ENCODE measurements around the gene SMARCD3. TPM values are rescaled to one million over a fixed set of nuclear protein-coding genes. Genes with fewer than 3 reads are reported as not detected.

The SMARCD3 gene
- total and polyA plus RNA-seq, 2 of the 8 experiments (the other 6 are each of a cell fraction or from before 2014, with no cell fraction given), result 3.0 to 5.6 TPM

DNA sequence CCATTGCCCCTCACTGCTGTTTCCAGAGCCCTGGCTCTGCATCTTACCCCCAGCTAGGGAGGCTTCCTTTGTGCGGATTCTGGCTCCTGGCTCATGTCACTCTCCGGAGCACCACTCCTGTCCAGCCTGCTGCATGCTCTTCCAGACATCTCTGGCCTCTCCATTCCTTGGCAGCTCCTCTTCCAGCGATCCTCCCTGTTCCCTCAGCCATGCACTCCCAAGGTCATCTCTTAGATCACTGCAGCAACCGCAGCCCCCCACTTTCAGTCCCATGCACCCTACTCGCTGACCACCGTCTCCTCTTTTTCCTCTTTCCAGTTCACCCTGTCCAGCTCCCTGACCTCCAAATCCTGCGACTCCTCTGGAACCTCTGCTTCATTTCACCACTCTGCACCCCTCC is 6.9 kb upstream of the SMARCD3 start:
- Histone ChIP-seq H2BK20ac (ENCODE audit: low read length) (no peak overlapping the region), H3K56ac (replicated peaks; ENCODE audit: insufficient read length, low read depth, low read length) (no peak overlapping the region)
- CTCF ChIA-PET (ENCODE audit: partially characterized antibody), result interaction anchor here (0.6 to 3.3 kb wide), 5 partner anchors 10 to 46 kb away, joined by 3 to 21 read pairs (median 4); no protein-coding TSS in a partner anchor
- no peak for TF ChIP-seq EP300 (IDR thresholded peaks at IDR 0.05; ENCODE audit: borderline replicate concordance in 1 of 2, low read depth in 2 of 2, low read length in 2 of 2)
- TF ChIP-seq SIN3A (conservative IDR thresholded peaks at IDR 0.05 in 1 of 2, IDR thresholded peaks at IDR 0.05 in 1 of 2; ENCODE audit: low read depth in 1 of 2, low read length in 2 of 2), result no peak
- no peak for TF ChIP-seq FOSL1 (IDR thresholded peaks at IDR 0.05; ENCODE audit: insufficient read depth, low read depth, low read length)
- TF ChIP-seq, protein P1, sequence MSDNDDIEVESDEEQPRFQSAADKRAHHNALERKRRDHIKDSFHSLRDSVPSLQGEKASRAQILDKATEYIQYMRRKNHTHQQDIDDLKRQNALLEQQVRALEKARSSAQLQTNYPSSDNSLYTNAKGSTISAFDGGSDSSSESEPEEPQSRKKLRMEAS (IDR thresholded peaks at IDR 0.05), result no peak
- no peak for TF ChIP-seq EZH2 (IDR thresholded peaks at IDR 0.05; ENCODE audit: low read depth, low read length, severe bottlenecking)
- no peak for TF ChIP-seq CEBPB (IDR thresholded peaks at IDR 0.05; ENCODE audit: low read depth, low read length)
- TF ChIP-seq TAF7 (optimal IDR thresholded peaks at IDR 0.05; ENCODE audit: borderline replicate concordance, low read depth, low read length), result no peak
- TF ChIP-seq, protein P2, sequence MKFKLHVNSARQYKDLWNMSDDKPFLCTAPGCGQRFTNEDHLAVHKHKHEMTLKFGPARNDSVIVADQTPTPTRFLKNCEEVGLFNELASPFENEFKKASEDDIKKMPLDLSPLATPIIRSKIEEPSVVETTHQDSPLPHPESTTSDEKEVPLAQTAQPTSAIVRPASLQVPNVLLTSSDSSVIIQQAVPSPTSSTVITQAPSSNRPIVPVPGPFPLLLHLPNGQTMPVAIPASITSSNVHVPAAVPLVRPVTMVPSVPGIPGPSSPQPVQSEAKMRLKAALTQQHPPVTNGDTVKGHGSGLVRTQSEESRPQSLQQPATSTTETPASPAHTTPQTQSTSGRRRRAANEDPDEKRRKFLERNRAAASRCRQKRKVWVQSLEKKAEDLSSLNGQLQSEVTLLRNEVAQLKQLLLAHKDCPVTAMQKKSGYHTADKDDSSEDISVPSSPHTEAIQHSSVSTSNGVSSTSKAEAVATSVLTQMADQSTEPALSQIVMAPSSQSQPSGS (IDR thresholded peaks at IDR 0.05; ENCODE audit: low read length), result no peak
- TF ChIP-seq CTBP2 (IDR thresholded peaks at IDR 0.05; ENCODE audit: borderline replicate concordance, insufficient read depth, insufficient read length, low read length), result no peak
- TF ChIP-seq SIRT6 (IDR thresholded peaks at IDR 0.05; ENCODE audit: low read length), result no peak
- no peak for TF ChIP-seq SP1 (IDR thresholded peaks at IDR 0.05; ENCODE audit: low read depth, low read length)

More for the DNA sequence above, 6.9 kb upstream of the SMARCD3 start:
- no peak overlapping the region for H3K4me2 ChIP-seq (ENCODE audit: insufficient read depth in 1 of 2, low read depth in 2 of 2, low read length in 2 of 2)
- no peak overlapping the region for H4K5ac ChIP-seq (ENCODE audit: insufficient read length, low read depth, low read length)
- peaks cover 3 to 25% (median 19%) of the 10 kb centered on the region in 4 experiments for H3K27me3 ChIP-seq (replicated peaks in 1 of 4; ENCODE audit: control insufficient read depth in 3 of 4, extremely low read depth in 1 of 4, insufficient read depth in 3 of 4, low read length in 3 of 4)
- H3K14ac ChIP-seq (ENCODE audit: insufficient read length), result no peak overlapping the region
- H3K36me3 ChIP-seq (ENCODE audit: control insufficient read depth in 2 of 4, insufficient read depth in 4 of 4, low read length in 3 of 4), result no peaks in the 10 kb centered on the region
- no peaks in the 10 kb centered on the region for H4K20me1 ChIP-seq (replicated peaks in 1 of 2; ENCODE audit: control insufficient read depth in 1 of 2, insufficient read depth in 2 of 2, low read length in 2 of 2)
- H2BK12ac ChIP-seq (ENCODE audit: low read depth, low read length), result no peak overlapping the region; the same call in 1 of the 2 replicates
- H2AFZ ChIP-seq (ENCODE audit: low read length), result no peak overlapping the region
- H4K8ac ChIP-seq (ENCODE audit: extremely low read depth, insufficient read depth, low read length), result no peak overlapping the region; the same call in 1 of the 2 replicates
- H3K4ac ChIP-seq (replicated peaks; ENCODE audit: insufficient read length, low read depth, low read length), result no peak overlapping the region
- no peak overlapping the region for H3K23ac ChIP-seq (ENCODE audit: insufficient read length)
- no peaks in the 10 kb centered on the region for H3K9me3 ChIP-seq (ENCODE audit: insufficient read depth in 2 of 2, low read depth in 1 of 2, low read length in 1 of 2)
- WGBS, 2 experiments (ENCODE audit: extremely low coverage in 1 of 2, insufficient coverage in 1 of 2, insufficient read length in 1 of 2, insufficient replicate concordance in 2 of 2, low coverage in 1 of 2, low lambda C conversion rate in 2 of 2, missing lambda C conversion rate in 1 of 2), result 80% methylated on average over 7 of the region's 7 CpGs; no CpG with 5 or more reads in 1 of the 2 experiments
- no peaks in the 10 kb centered on the region for H3K79me1 ChIP-seq (ENCODE audit: low read depth, low read length)
- no peak overlapping the region for H2BK5ac ChIP-seq (ENCODE audit: low read depth, low read length)
- no peaks in the 10 kb centered on the region for H3K79me2 ChIP-seq (ENCODE audit: control insufficient read depth in 1 of 2, insufficient read depth in 2 of 2, low read length in 2 of 2)
- H2AK5ac ChIP-seq (ENCODE audit: low read depth, low read length), result 0 out of 2 replicates have a peak overlapping the region, but pooled peaks have one; percentile 39
- POLR2A ChIA-PET (ENCODE audit: partially characterized antibody), result interaction anchor here (0.9 to 1.7 kb wide), 3 partner anchors 12 to 45 kb away, joined by 3 to 5 read pairs (median 4); partner anchors contain the start of gene H2BK1
- H3K18ac ChIP-seq (ENCODE audit: extremely low read depth, low read length), result no peak overlapping the region
- H3K4me1 ChIP-seq (replicated peaks in 1 of 4; ENCODE audit: control insufficient read depth in 3 of 4, insufficient read depth in 4 of 4, low read length in 3 of 4), result peaks cover 0 to 23% (median 16%) of the 10 kb centered on the region in 4 experiments; a peak in 6 of 7 replicates
- no peak for FAIRE-seq
- no peak overlapping the region for H2BK120ac ChIP-seq (replicated peaks; ENCODE audit: low read depth, low read length)
- no peak overlapping the region for H3K4me3 ChIP-seq (ENCODE audit: extremely low read depth in 1 of 4, insufficient read depth in 2 of 4, low read depth in 3 of 4, low read length in 4 of 4)
- H4K91ac ChIP-seq (replicated peaks; ENCODE audit: insufficient read length, low read length), result no peak overlapping the region
- no peak overlapping the region for H3K27ac ChIP-seq (ENCODE audit: low read depth, low read length)
- peaks cover 13% of the 10 kb centered on the region; the same call in 1 of the 2 replicates for H3K23me2 ChIP-seq (ENCODE audit: low read depth, low read length)
- no peak overlapping the region for H2BK15ac ChIP-seq (ENCODE audit: low read length)
- H3K9ac ChIP-seq (replicated peaks in 1 of 4; ENCODE audit: extremely low read depth in 1 of 4, low read depth in 3 of 4, low read length in 3 of 4), result no peak overlapping the region
- no peak for DNase-seq (ENCODE audit: low read depth in 1 of 2, low spot score in 2 of 2)

All from H1 (cell line).